Measurements from ENCODE around the gene SUPV3L1. TPM values are rescaled to one million over a fixed set of nuclear protein-coding genes. Genes with fewer than 3 reads are reported as not detected.

Gene SUPV3L1
- total and polyA plus RNA-seq, 11 donors, result 24.7 to 80.3 (median 34.9) TPM

DNA sequence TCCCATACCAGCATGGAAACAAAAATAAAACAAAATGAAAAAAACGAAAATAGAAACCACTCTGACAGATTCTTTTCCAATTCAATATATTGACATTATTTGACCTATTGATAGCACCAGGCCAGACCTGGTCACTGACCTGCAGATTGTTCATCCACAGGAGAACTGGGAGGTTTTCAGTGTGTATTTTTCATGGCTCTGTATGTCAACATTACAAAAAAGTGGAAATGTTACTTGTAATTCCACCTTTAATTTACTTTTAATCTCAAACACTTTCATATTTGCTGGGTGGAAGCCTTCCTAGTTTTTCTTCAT is 43.0 kb downstream of the SUPV3L1 start:
- H3K4me3 ChIP-seq, result no peak overlapping the region
- DNase-seq (no peak), ATAC-seq (no peak)
- peaks cover 0 to 6% (median 0%) of the 10 kb centered on the region in 9 donors for H3K27me3 ChIP-seq
- no peaks in the 10 kb centered on the region for H3K9me3 ChIP-seq
- 12 to 34% (median 24%) methylated on average over 1 of the region's 1 CpG for WGBS, 4 donors
- intact Hi-C loops (cut with DNase I), result no loop called here
- peaks cover 0 to 31% (median 0%) of the 10 kb centered on the region in 12 donors for H3K4me1 ChIP-seq
- peak overlapping the region in 1 of 12 donors; percentile 69 for H3K27ac ChIP-seq
- no peak for TF ChIP-seq POLR2A (IDR thresholded peaks at IDR 0.05)
- no peak for TF ChIP-seq CTCF (IDR thresholded peaks at IDR 0.05)
- H3K36me3 ChIP-seq, result no peaks in the 10 kb centered on the region

DNA sequence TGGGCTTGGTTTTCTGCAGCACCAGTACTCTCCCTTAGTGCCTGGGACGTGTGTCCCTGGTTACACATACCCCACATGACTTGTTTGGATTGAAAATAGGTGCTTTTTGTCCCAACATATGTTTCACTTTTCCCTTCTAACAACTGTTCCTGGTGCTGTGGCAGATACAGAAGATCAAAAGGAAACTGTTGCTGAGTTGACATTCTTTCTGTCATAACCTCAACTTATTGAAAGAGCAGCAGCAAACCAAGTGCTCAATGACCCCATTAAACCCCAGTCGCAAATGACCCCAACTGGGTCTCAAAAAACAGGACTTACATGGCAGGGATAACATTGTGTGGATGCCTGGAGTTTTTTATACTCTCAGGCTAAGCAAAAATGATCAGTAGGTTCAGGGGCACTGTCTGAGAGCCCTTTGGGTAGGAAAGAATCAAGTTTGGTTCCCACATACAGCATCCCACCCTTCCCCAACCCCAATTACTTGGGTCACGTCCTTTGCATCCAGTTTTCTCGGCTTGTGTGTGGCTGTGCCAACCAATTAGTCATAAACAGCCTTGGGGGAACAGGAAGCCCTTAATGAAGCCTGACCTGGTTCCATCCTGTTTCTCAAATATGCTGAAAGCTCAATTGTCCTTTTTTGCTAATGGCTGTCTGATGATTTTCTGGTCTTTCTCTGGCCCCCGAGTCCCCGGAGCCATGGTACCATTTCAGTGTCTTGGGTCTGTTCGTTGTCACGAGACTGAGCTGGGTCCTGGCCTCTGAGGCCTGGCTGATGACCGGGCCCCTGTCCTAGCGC is 45.0 kb downstream of the SUPV3L1 start:
- DNase-seq (no peak), ATAC-seq (peak in 1 of 4 donors; percentile 24)
- H3K9me3 ChIP-seq, result no peaks in the 10 kb centered on the region
- intact Hi-C loops (cut with DNase I), result no loop called here
- no peaks in the 10 kb centered on the region for H3K27me3 ChIP-seq
- 61 to 67% (median 64%) methylated on average over 10 of the region's 10 CpGs for WGBS, 4 donors
- peaks cover 0 to 48% (median 0%) of the 10 kb centered on the region in 12 donors for H3K4me1 ChIP-seq
- no peak overlapping the region for H3K4me3 ChIP-seq
- H3K27ac ChIP-seq, result peak overlapping the region in 1 of 12 donors; percentile 51
- H3K36me3 ChIP-seq, result no peaks in the 10 kb centered on the region
- no peak for TF ChIP-seq POLR2A (IDR thresholded peaks at IDR 0.05)
- no peak for TF ChIP-seq CTCF (IDR thresholded peaks at IDR 0.05)

DNA sequence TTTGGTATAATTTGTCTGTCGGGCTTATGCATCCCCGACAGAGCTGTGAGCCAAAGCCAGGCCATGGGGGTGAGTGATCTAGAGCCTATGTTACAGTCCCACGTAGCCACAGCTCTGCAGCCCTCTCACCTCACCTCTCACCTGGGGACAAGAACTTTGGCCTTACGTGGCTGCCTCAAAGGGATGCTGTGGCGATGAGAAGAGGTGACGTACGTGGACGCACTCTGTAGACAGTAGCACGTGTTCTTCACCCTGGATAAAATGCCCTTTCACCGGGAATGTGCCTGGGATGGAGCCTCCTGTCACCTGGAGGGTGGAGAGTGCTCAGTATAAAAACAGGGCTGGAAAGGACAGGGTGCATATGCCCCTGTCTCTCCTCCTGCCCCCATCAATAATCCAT is 45.6 kb downstream of the SUPV3L1 start:
- intact Hi-C loops (cut with DNase I), result no loop called here
- H3K9me3 ChIP-seq, result no peaks in the 10 kb centered on the region
- ATAC-seq (peak in 1 of 4 donors; percentile 14), DNase-seq (no peak)
- H3K27me3 ChIP-seq, result no peaks in the 10 kb centered on the region
- peak overlapping the region in 1 of 12 donors; percentile 51 for H3K27ac ChIP-seq
- no peak overlapping the region for H3K4me3 ChIP-seq
- 64 to 92% (median 84%) methylated on average over 7 to 10 of the region's 10 CpGs for WGBS, 4 donors
- no peaks in the 10 kb centered on the region for H3K36me3 ChIP-seq
- peaks cover 0 to 50% (median 0%) of the 10 kb centered on the region in 12 donors for H3K4me1 ChIP-seq
- TF ChIP-seq POLR2A (IDR thresholded peaks at IDR 0.05), result no peak
- TF ChIP-seq CTCF (IDR thresholded peaks at IDR 0.05), result no peak

- H3K27me3 ChIP-seq, result no peaks in the 10 kb centered on the region
- no peaks in the 10 kb centered on the region for H3K36me3 ChIP-seq
- H3K9me3 ChIP-seq, result no peaks in the 10 kb centered on the region
- TF ChIP-seq CTCF (IDR thresholded peaks at IDR 0.05) (no peak), POLR2A (IDR thresholded peaks at IDR 0.05) (no peak)
- no peak overlapping the region for H3K4me3 ChIP-seq
- H3K27ac ChIP-seq, result no peak overlapping the region
- peaks cover 0 to 45% (median 0%) of the 10 kb centered on the region in 12 donors for H3K4me1 ChIP-seq
- DNase-seq, result no peak
- intact Hi-C loops (cut with DNase I), result no loop called here
- 82 to 87% (median 85%) methylated on average over 14 of the region's 14 CpGs for WGBS, 4 donors
- ATAC-seq, result no peak
These were observed 47.0 kb downstream of the SUPV3L1 start for GRCh38 chr10:69226919-69227450.
